Measurements from ENCODE around the gene NPFFR1.

Gene NPFFR1

DNA sequence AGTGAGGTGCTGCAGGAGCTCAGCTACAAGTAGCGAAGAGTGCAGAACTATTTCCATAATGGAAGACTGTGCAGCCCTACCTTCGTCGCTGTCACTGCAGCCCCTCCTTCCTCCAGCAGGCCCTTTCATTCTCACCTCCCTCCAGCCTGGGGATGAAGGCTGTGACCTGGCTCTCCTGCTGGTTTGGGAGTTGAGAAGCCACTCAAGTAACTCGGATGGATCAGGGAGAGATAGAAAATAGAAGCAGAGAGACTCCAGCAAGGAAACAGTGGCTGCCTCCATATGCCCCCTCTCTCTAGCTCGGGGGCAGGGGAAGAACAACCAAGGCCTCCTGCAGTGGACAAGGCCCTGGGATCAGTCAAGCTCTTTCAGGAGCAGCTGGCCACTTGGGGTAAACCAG lies 37.4 kb upstream of the NPFFR1 start:
- no peaks in the 10 kb centered on the region for H3K4me1 ChIP-seq
- no peak overlapping the region for H3K4me3 ChIP-seq (ENCODE audit: low read depth, low read length)
- no peak overlapping the region for H3K4me2 ChIP-seq (ENCODE audit: low read length)
- H2AFZ ChIP-seq: no peak overlapping the region
- no peaks in the 10 kb centered on the region for H3K79me2 ChIP-seq
- no peak overlapping the region for H3K9ac ChIP-seq
- H3K27ac ChIP-seq: no peak overlapping the region
- TF ChIP-seq, protein P1, sequence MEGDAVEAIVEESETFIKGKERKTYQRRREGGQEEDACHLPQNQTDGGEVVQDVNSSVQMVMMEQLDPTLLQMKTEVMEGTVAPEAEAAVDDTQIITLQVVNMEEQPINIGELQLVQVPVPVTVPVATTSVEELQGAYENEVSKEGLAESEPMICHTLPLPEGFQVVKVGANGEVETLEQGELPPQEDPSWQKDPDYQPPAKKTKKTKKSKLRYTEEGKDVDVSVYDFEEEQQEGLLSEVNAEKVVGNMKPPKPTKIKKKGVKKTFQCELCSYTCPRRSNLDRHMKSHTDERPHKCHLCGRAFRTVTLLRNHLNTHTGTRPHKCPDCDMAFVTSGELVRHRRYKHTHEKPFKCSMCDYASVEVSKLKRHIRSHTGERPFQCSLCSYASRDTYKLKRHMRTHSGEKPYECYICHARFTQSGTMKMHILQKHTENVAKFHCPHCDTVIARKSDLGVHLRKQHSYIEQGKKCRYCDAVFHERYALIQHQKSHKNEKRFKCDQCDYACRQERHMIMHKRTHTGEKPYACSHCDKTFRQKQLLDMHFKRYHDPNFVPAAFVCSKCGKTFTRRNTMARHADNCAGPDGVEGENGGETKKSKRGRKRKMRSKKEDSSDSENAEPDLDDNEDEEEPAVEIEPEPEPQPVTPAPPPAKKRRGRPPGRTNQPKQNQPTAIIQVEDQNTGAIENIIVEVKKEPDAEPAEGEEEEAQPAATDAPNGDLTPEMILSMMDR (IDR thresholded peaks at IDR 0.05): no peak
- H3K9me3 ChIP-seq (ENCODE audit: control insufficient read depth, low read length): no peaks in the 10 kb centered on the region
- no peaks in the 10 kb centered on the region for H3K27me3 ChIP-seq (ENCODE audit: control insufficient read depth, insufficient read depth, low read length)
- no peaks in the 10 kb centered on the region for H3K36me3 ChIP-seq (ENCODE audit: control insufficient read depth, insufficient read depth, low read length)

DNA sequence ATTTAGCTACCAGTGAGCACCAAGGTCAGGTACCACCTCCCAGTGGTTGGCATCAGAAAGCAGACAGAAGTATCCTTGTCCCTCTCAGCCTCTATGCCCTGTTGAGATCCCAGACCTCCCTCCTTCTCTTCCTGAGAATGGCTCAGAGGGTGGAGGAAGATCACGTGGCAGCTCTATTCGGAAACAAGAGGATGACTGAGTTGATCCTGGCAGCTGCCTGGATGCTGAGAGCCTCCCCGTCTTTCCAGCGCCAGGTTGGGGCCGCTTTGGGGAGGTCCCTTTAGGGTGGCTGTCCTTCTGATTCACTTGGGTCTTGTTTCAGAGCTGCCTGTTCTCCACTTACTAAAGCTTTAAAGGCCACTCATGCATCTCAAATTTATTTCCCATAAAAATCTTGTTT lies 36.9 kb upstream of the NPFFR1 start:
- Histone ChIP-seq H3K27me3 (ENCODE audit: control insufficient read depth, insufficient read depth, low read length) (no peaks in the 10 kb centered on the region), H3K27ac (no peak overlapping the region), H3K9me3 (ENCODE audit: control insufficient read depth, low read length) (no peaks in the 10 kb centered on the region), H3K4me1 (no peaks in the 10 kb centered on the region), H3K9ac (no peak overlapping the region), H3K36me3 (ENCODE audit: control insufficient read depth, insufficient read depth, low read length) (no peaks in the 10 kb centered on the region), H3K79me2 (no peaks in the 10 kb centered on the region), H3K4me3 (ENCODE audit: low read depth, low read length) (no peak overlapping the region), H2AFZ (no peak overlapping the region), H3K4me2 (ENCODE audit: low read length) (no peak overlapping the region)
- TF ChIP-seq, protein P1 (IDR thresholded peaks at IDR 0.05): no peak

DNA sequence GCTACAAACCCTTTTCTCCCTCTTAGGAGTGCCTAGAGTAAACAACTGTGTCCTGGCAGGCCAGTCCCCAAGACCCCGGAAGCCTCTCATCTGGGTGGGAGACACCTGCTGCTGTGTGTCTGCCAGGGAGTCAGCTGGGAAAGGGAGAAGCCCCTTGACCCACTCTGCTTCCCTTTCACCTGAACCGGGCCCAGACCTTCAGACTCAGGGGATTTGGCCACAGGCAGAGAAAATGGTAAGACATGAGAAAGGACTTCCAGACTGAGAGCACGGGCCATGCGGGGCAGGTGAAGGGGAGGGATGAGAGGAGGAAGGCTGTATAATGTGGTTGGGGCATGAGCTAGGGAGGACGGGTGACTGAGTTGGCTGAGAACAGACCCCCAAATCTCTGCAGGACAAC lies 36.0 kb upstream of the NPFFR1 start:
- Histone ChIP-seq H3K27me3 (ENCODE audit: control insufficient read depth, insufficient read depth, low read length) (no peaks in the 10 kb centered on the region), H3K9me3 (ENCODE audit: control insufficient read depth, low read length) (no peaks in the 10 kb centered on the region), H3K4me1 (no peaks in the 10 kb centered on the region), H3K79me2 (no peaks in the 10 kb centered on the region), H2AFZ (no peak overlapping the region), H3K36me3 (ENCODE audit: control insufficient read depth, insufficient read depth, low read length) (no peaks in the 10 kb centered on the region), H3K27ac (no peak overlapping the region), H3K4me2 (ENCODE audit: low read length) (no peak overlapping the region), H3K4me3 (ENCODE audit: low read depth, low read length) (no peak overlapping the region), H3K9ac (no peak overlapping the region)
- TF ChIP-seq, protein P1 (IDR thresholded peaks at IDR 0.05): no peak

DNA sequence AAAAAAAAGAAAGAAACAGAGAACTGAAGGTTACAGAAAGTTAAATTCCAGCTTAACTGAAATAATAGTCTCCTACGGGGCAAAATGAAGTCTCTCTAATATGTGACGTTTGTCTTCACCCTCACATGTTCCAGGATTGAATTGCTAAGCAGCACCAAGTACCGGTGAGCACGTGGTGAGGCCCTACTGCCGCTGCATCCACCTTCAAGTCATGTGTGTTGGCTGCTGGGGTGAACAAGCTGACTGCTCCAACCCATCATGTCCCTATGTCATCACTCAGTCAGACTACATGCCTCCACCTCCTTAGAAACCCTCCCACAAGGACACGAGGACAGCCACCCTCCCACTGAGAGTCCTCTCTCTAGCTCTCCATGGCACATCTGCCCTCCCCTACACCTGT lies 35.4 kb upstream of the NPFFR1 start:
- no peaks in the 10 kb centered on the region for H3K79me2 ChIP-seq

DNA sequence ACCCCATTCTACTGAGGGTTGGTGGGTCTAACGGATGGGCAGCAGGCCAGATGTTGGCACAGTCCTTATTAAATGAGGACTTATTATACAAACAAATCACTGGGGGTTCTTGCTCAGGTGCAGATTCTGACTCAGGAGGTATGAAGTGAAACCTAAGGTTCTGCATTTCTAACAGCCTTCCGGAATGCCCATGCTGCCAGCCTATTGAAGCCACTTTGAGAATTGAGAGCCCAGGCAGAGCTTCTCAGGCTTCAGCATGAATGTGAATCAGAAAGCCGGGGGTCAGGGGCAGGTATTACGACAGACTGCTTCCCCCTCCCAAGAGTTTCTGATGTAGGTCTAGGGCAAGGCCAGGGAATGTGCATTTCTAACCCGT lies 34.1 kb upstream of the NPFFR1 start:
- no peak overlapping the region for H3K4me3 ChIP-seq (ENCODE audit: low read depth, low read length)
- no peak overlapping the region for H3K4me2 ChIP-seq (ENCODE audit: low read length)
- H3K27ac ChIP-seq: no peak overlapping the region
- H3K9ac ChIP-seq: no peak overlapping the region
- no peaks in the 10 kb centered on the region for H3K4me1 ChIP-seq
- H3K79me2 ChIP-seq: no peaks in the 10 kb centered on the region
- H3K27me3 ChIP-seq (ENCODE audit: control insufficient read depth, insufficient read depth, low read length): no peaks in the 10 kb centered on the region
- no peaks in the 10 kb centered on the region for H3K36me3 ChIP-seq (ENCODE audit: control insufficient read depth, insufficient read depth, low read length)
- TF ChIP-seq, protein P1 (IDR thresholded peaks at IDR 0.05): no peak
- no peak overlapping the region for H2AFZ ChIP-seq
- H3K9me3 ChIP-seq (ENCODE audit: control insufficient read depth, low read length): no peaks in the 10 kb centered on the region

More for the DNA sequence above, 35.4 kb upstream of the NPFFR1 start:
- no peaks in the 10 kb centered on the region for H3K4me1 ChIP-seq
- H2AFZ ChIP-seq: no peak overlapping the region
- no peaks in the 10 kb centered on the region for H3K36me3 ChIP-seq (ENCODE audit: control insufficient read depth, insufficient read depth, low read length)
- no peak overlapping the region for H3K9ac ChIP-seq
- TF ChIP-seq, protein P1 (IDR thresholded peaks at IDR 0.05): no peak
- no peaks in the 10 kb centered on the region for H3K9me3 ChIP-seq (ENCODE audit: control insufficient read depth, low read length)
- no peaks in the 10 kb centered on the region for H3K27me3 ChIP-seq (ENCODE audit: control insufficient read depth, insufficient read depth, low read length)
- H3K4me2 ChIP-seq (ENCODE audit: low read length): no peak overlapping the region
- H3K4me3 ChIP-seq (ENCODE audit: low read depth, low read length): no peak overlapping the region
- no peak overlapping the region for H3K27ac ChIP-seq
